HepG2 (cell line): Measurements from ENCODE around the gene FGGY. TPM values are rescaled to one million over a fixed set of nuclear protein-coding genes. Genes with fewer than 3 reads are reported as not detected.

Source experiments
- ATF5 ChIP-seq: sonication (generic); formaldehyde crosslinking; IDR thresholded peaks from 2 replicates; pipeline ENCODE4 v1.4.0; 2020; ENCODE audit warnings: mild to moderate bottlenecking, low read depth, missing genetic modification reagents
- GTF3A ChIP-seq: sonication (generic); formaldehyde crosslinking; conservative IDR thresholded peaks from 2 replicates; pipeline ENCODE4 v1.4.0; 2020; ENCODE audit warnings: mild to moderate bottlenecking, missing genetic modification reagents
- HES4 ChIP-seq: sonication (generic); formaldehyde crosslinking; IDR thresholded peaks from 2 replicates; pipeline ENCODE4 v1.9.0; 2021; ENCODE audit warnings: mild to moderate bottlenecking, missing genetic modification reagents, borderline replicate concordance
- HMGA1 ChIP-seq: sonication (generic); formaldehyde crosslinking; conservative IDR thresholded peaks from 2 replicates; pipeline ENCODE4 v1.4.0; 2020; ENCODE audit warnings: missing genetic modification reagents
- HNF4A ChIP-seq: sonication (generic); formaldehyde crosslinking; IDR thresholded peaks from 2 replicates; pipeline ENCODE4 v1.4.0; 2020; ENCODE audit warnings: missing genetic modification reagents
- HOXD1 ChIP-seq: sonication (generic); formaldehyde crosslinking; IDR thresholded peaks from 2 replicates; pipeline ENCODE4 v1.5.0; 2020; ENCODE audit warnings: missing genetic modification reagents
- IKZF5 ChIP-seq: IDR thresholded peaks from 2 replicates; pipeline ENCODE4 v1.6.1; 2018; ENCODE audit warnings: missing genetic modification reagents, mild to moderate bottlenecking, missing compliant biosample characterization
- NFRKB ChIP-seq: fragments of 450-650 bp; IDR thresholded peaks from 2 replicates; pipeline ENCODE4 v1.6.1; 2017
- NR2F6 ChIP-seq, 2 experiments: IDR thresholded peaks; 2 replicates each; pipeline ENCODE4 v1.6.1; 2016; ENCODE audit warnings: antibody characterized with exemption in 1 of 2, mild to moderate bottlenecking in 1 of 2
- RFXANK ChIP-seq: IDR thresholded peaks from 2 replicates; pipeline ENCODE4 v1.6.1; 2016
- SP140L ChIP-seq: sonication (generic); formaldehyde crosslinking; IDR thresholded peaks from 2 replicates; pipeline ENCODE4 v1.4.0; 2020; ENCODE audit warnings: missing genetic modification reagents, borderline replicate concordance
- TERF1 ChIP-seq: sonication (generic); formaldehyde crosslinking; IDR thresholded peaks from 2 replicates; pipeline ENCODE4 v1.8.0; 2022; ENCODE audit warnings: mild to moderate bottlenecking, missing genetic modification reagents, moderate library complexity
- ZFP36L1 ChIP-seq: sonication (generic); formaldehyde crosslinking; IDR thresholded peaks from 2 replicates; pipeline ENCODE4 v1.8.0; 2022; ENCODE audit warnings: mild to moderate bottlenecking, missing genetic modification reagents, moderate library complexity
- ZKSCAN1 ChIP-seq: fragments of 150-350 bp; IDR thresholded peaks from 2 replicates; pipeline ENCODE4 v1.6.1; 2014; ENCODE audit warnings: low read length
- ZNF142 ChIP-seq: sonication (generic); formaldehyde crosslinking; IDR thresholded peaks from 2 replicates; pipeline ENCODE4 v1.4.0; 2020; ENCODE audit warnings: missing genetic modification reagents
- ZNF33A ChIP-seq: sonication (generic); formaldehyde crosslinking; IDR thresholded peaks from 2 replicates; pipeline ENCODE4 v1.5.1; 2020; ENCODE audit warnings: missing genetic modification reagents, mild to moderate bottlenecking, moderate library complexity, borderline replicate concordance
- ZNF549 ChIP-seq: sonication (generic); formaldehyde crosslinking; IDR thresholded peaks from 2 replicates; pipeline ENCODE4 v1.5.0; 2020; ENCODE audit warnings: missing genetic modification reagents
- ZNF720 ChIP-seq: sonication (generic); formaldehyde crosslinking; IDR thresholded peaks from 2 replicates; pipeline ENCODE4 v1.4.0; 2020; ENCODE audit warnings: missing genetic modification reagents
- ZNF746 ChIP-seq: sonication (generic); formaldehyde crosslinking; IDR thresholded peaks from 2 replicates; pipeline ENCODE4 v1.8.0; 2022; ENCODE audit warnings: mild to moderate bottlenecking, missing genetic modification reagents
- polyA plus RNA-seq, 8 experiments: library from polyadenylated mRNA; depleted of rRNA in 3 of 8; stranded (reverse) in 7 of 8; unstranded in 1 of 8; fragments of >200 nt; fragmentation: Illumina TruSeq in 4 of 8; extraction: Trizol in 4 of 8; gene quantifications; 2 replicates each; pipeline versions ENCODE4 v1.2.1 to v1.2.3, GENCODE V29; 2011 to 2016; ENCODE audit warnings: low read depth in 4 of 8, missing spikeins in 1 of 8, mixed read lengths in 1 of 8; ENCODE audit not compliant: insufficient read depth in 1 of 8
- total RNA-seq, 5 experiments: library from RNA; depleted of rRNA; stranded (reverse); fragments of >200 nt; fragmentation: Illumina TruSeq; extraction: Trizol; gene quantifications; 2 replicates each; pipeline ENCODE4 v1.2.3, GENCODE V29; 2016; ENCODE audit warnings: low read depth in 1 of 5

FGGY gene
- total and polyA plus RNA-seq, 2 of the 13 experiments (the other 11 are each of a cell fraction or from before 2014, with no cell fraction given): 15.7 to 27.5 TPM

- TF ChIP-seq IKZF5 (CRISPR knock-in tag) (peak; percentile 93; the same call in 1 of the 2 replicates), RFXANK (peak; percentile 70; the same call in 1 of the 2 replicates), HOXD1 (CRISPR knock-in tag) (peak; percentile 85), HES4 (CRISPR knock-in tag) (no peak), ZNF720 (no peak), ZNF746 (peak; percentile 87; the same call in 1 of the 2 replicates), NR2F6 (IDR thresholded peaks at IDR 0.05) (peak; percentile 92), NR2F6 (CRISPR knock-in tag; IDR thresholded peaks at IDR 0.05) (peak; percentile 88), ZNF33A (CRISPR knock-in tag) (no peak), NFRKB (no peak), ZNF142 (CRISPR knock-in tag) (no peak), TERF1 (CRISPR knock-in tag) (no peak), ZKSCAN1 (no peak), HNF4A (CRISPR knock-in tag) (peak; percentile 91), HMGA1 (CRISPR knock-in tag) (no peak), GTF3A (CRISPR knock-in tag) (0 out of 2 replicates have a peak, but pooled peaks have one; percentile 47), ZNF549 (CRISPR knock-in tag) (no peak), ATF5 (CRISPR knock-in tag) (no peak), SP140L (no peak), ZFP36L1 (CRISPR knock-in tag) (peak; percentile 72; the same call in 1 of the 2 replicates)
Measured at GRCh38 chr1:59556802-59557548, 260.1 kb downstream of the FGGY start (continued).
